OCI-LY3 (cell line): Measurements from ENCODE around the gene TSPAN15.

Experiments used
- CTCF ChIP-seq: fragments of 200-600, 300-600 bp; sonication (generic); IDR thresholded peaks from 2 replicates; pipeline ENCODE4 v1.5.1; 2014; ENCODE audit warnings: antibody characterized with exemption, low read length, low read depth
- EZH2phosphoT487 ChIP-seq: fragments of 200-600 bp; shearing (Covaris generic); IDR thresholded peaks from 2 replicates; pipeline ENCODE4 v1.6.1; 2018; ENCODE audit warnings: antibody characterized with exemption, mixed run types, low read depth

DNA sequence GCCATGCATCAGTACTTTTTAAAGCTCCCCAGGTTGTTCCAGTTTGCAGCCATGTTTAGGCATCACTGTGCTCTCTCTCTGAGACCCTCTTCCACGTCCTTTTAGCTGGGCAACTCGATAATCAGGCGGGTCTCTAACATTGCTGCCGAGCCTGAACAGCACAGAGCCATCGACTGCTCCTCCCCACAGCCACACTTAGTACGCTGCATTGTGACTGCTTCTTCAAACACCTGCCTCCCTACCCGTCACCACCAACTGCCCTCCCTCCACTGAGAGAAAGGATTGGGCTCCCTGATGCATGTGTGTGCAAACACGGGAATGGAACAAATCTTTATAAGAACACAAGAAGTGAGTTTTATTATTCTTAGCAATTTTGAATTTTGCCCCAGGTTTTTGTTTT lies 23.1 kb upstream of the TSPAN15 start:
- TF ChIP-seq CTCF (no peak), EZH2phosphoT487 (no peak)
